HL-60 (cell line): ENCODE results near the gene WRAP73.

Experiments used
- GABPA ChIP-seq: IDR thresholded peaks from 2 replicates; pipeline ENCODE4 v1.6.1; 2012; ENCODE audit warnings: low read depth
- POLR2AphosphoS5 ChIP-seq: IDR thresholded peaks from 2 replicates; pipeline ENCODE4 v1.6.1; 2012; ENCODE audit warnings: low read depth
- REST ChIP-seq: IDR thresholded peaks from 2 replicates; pipeline ENCODE4 v1.6.1; 2012; ENCODE audit warnings: low read depth; ENCODE audit not compliant: insufficient replicate concordance
- TF ChIP-seq, protein P1 (sequence below): IDR thresholded peaks from one replicate; pipeline ENCODE4 v1.5.1; 2011; ENCODE audit warnings: low read length, control low read depth, inconsistent platforms; ENCODE audit not compliant: insufficient read depth

GRCh38 chr1:3685222-3685621 lies 35.3 kb upstream of the WRAP73 start:
- TF ChIP-seq, protein P1, sequence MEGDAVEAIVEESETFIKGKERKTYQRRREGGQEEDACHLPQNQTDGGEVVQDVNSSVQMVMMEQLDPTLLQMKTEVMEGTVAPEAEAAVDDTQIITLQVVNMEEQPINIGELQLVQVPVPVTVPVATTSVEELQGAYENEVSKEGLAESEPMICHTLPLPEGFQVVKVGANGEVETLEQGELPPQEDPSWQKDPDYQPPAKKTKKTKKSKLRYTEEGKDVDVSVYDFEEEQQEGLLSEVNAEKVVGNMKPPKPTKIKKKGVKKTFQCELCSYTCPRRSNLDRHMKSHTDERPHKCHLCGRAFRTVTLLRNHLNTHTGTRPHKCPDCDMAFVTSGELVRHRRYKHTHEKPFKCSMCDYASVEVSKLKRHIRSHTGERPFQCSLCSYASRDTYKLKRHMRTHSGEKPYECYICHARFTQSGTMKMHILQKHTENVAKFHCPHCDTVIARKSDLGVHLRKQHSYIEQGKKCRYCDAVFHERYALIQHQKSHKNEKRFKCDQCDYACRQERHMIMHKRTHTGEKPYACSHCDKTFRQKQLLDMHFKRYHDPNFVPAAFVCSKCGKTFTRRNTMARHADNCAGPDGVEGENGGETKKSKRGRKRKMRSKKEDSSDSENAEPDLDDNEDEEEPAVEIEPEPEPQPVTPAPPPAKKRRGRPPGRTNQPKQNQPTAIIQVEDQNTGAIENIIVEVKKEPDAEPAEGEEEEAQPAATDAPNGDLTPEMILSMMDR, result no peak
- TF ChIP-seq POLR2AphosphoS5, result no peak
- TF ChIP-seq REST, result no peak
- TF ChIP-seq GABPA, result no peak
